ENCODE measurements around the gene GSTO1.
A peak's percentile ranks its signal among the peaks of the same experiment; 100 is the strongest.

The GSTO1 gene

DNA sequence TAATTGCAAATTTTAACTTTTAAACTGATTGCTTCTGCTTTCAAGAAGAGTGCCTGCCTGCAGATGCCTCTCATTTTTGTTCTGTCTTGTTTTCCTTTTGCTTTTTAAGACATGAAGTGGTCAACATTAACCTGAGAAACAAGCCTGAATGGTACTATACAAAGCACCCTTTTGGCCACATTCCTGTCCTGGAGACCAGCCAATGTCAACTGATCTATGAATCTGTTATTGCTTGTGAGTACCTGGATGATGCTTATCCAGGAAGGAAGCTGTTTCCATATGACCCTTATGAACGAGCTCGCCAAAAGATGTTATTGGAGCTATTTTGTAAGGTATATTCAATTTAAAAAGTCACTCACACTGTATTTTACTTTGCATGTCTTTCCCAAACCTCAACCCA, 23.1 kb downstream of the GSTO1 start:
- DNase-seq: no peak

- DNase-seq: no peak
Measured at GRCh38 chr10:104279550-104280259, 25.0 kb downstream of the GSTO1 start.

DNA sequence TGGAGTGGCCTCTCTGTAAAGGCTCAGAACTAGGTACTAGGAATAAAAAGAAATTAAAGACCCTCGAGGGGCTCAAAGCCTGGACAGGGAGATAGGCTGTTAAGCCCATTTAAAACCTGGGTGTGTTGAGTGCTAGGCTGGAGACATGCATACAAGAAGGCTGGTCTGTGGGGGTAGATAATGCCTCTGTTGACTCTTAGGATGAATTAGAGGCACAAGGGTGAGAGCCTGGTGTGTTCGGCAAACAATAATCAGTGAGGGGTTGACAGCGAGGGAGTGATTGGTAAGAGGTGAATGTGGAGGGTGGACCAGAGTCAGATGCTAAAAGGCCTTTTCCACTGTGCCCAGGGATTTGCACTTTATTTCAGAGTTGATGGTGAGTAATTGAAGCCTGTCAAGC, 27.0 kb downstream of the GSTO1 start:
- DNase-seq: no peak

GRCh38 chr10:104284846-104285245, 30.2 kb downstream of the GSTO1 start:
- DNase-seq: no peak

GRCh38 chr10:104286939-104287338, 32.2 kb downstream of the GSTO1 start:
- DNase-seq: no peak

GRCh38 chr10:104288355-104288754, 33.7 kb downstream of the GSTO1 start:
- DNase-seq: no peak

DNA sequence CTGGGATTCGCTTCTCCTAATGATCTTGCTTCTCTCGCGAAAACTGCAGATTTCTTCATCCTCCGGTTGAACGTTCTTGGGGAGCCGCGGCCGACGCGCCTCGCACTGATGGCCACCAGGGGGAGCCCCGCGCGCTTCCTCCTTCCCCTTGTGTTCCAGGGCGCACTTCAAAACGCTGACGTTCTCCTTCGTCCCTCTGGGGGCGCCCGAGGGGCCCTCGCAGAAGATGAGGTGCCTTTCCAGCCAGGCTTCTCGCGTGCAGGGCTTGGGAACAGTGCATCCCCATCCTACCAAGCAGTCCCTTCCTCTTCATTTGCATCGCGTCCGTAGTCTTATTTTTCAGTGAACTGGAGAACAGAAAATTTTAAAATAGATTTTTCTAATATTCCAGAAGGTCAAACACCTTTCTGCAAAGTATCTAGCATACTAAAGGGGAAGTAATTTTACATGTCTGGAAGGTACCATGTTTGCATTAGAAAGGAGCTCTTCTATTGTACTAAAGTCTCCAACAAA, 36.8 kb downstream of the GSTO1 start:
- peak; percentile 85 for DNase-seq

GRCh38 chr10:104293011-104293410, 38.3 kb downstream of the GSTO1 start:
- no peak for DNase-seq

- no peak for DNase-seq
Measured at GRCh38 chr10:104293781-104294321, 39.2 kb downstream of the GSTO1 start.

GRCh38 chr10:104296687-104297436, 42.2 kb downstream of the GSTO1 start:
- no peak for DNase-seq

DNA sequence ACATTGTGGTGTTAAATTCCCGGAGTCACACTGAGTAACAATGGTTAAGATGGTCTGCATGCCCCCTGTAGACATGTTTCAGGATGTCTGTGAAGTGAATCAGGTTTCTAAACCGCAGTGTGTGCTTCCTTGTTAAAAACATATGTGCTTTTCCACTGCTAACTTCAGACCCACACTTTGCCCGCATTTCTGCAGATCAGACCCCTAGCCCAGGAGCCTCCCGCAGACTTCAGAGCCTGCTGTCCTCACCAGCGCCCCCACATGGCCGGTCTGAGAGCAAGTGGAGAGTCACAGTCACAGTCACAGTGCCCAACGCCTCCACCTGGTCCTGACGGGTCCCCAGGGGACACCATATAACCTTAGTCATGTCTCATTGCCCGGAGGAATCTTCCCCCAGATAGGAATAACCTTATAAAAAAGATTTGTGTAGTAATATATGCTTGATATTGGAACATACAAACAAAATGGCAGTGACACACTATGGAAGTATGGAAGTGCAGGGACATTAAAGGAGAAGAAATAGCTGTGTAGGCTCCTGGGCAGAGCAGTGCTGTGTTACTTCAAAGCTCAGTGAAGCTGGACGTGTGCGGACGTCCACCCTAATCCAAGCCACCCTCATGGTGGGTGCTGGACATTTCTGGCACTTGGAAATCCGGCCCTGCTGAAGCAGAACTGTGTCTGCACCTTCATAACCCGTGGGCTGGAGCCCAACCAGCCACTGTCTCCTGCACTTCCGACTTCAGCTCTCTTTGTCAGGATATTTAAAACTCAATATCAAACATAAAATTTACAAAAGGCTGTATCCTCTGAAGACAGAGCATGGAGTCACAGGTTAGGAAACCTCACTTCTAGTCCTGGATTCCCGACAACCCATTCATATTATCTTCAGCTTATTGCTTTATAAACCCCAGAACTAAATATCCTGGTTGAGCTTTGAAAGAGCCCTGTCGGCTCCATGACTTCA, 43.3 kb downstream of the GSTO1 start:
- DNase-seq: no peak

GRCh38 chr10:104299031-104299904, 44.6 kb downstream of the GSTO1 start:
- DNase-seq: no peak

GRCh38 chr10:104300002-104300735, 45.5 kb downstream of the GSTO1 start:
- no peak for DNase-seq

GRCh38 chr10:104300736-104301292, 46.1 kb downstream of the GSTO1 start:
- no peak for DNase-seq

GRCh38 chr10:104301907-104302690, 47.4 kb downstream of the GSTO1 start:
- DNase-seq: no peak

GRCh38 chr10:104303594-104304355, 49.1 kb downstream of the GSTO1 start:
- DNase-seq: no peak

DNA sequence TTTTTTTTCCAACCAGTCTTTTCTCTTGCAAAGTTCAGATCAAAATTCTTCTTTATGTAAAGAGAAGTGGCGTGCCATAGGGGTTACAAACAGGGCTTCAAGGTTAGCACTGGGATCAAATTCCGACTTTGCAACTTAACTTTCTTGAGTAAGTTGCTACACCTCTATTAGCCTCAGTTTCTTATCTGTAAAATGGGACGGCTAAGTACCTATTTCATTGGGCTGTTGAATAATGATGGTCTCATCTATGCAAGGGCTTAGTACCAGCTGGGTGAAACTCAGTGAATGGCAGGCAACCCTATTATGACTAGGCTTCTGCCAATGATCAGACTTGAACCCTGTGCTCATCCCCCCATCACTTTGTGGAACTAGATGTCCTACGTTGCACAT, 49.7 kb downstream of the GSTO1 start:
- DNase-seq: no peak

DNA sequence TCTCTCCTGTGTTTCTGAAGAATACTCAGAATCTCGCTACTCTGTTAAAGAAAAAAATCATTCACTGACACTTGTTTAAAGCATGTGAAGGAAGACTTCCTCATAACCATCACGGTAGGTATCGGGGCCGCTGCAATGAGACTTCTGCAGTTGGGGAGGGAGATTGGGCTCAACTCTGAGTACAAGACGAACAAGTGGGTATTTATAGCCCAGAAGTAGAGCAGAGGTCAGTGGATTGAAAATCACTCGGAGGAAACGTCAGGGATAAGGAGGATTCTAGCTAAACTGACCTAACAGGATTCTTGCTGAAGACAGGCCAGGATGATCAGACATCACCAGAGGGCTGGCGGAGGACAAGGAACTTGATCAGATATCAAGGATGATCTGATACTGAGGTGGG, 50.2 kb downstream of the GSTO1 start:
- no peak for DNase-seq

DNA sequence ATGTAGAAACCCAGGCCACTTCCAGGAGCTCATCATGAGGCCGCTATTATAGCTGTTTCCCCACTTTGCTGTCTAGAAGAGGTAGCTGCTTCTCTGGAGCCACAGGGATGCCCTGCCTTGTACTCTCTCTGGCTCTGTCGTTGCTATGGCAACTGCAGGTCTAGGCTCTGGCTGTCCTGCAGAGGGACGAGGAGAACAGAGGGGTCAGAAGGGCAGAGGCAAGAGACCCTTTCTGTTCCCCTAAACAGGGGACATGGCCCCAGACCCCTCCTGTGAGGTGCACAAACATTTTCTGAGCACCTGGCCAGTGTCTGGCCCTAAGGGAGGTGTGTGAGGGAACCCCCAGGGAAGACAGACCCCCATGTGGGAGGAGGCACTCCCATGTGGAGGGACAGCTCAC, 52.2 kb downstream of the GSTO1 start:
- no peak for DNase-seq

Data from CD4-positive, alpha-beta T cell treated with Interferon gamma for 1 hour (primary cell).